ENCODE results near the gene MACROD2. TPM values are rescaled to one million over a fixed set of nuclear protein-coding genes. Genes with fewer than 3 reads are reported as not detected.

MACROD2 gene
- total RNA-seq, 4 donors from 2014 or later: 4.6 to 33.0 (median 8.3) TPM

GRCh38 chr20:15699431-15700146, 1704.3 kb downstream of the MACROD2 start:
- no peak for TF ChIP-seq POLR2A (IDR thresholded peaks at IDR 0.05)
- Histone ChIP-seq H3K27ac (no peak overlapping the region), H3K4me3 (no peak overlapping the region), H3K27me3 (no peaks in the 10 kb centered on the region), H3K9me3 (no peaks in the 10 kb centered on the region), H3K36me3 (no peaks in the 10 kb centered on the region), H3K4me1 (no peaks in the 10 kb centered on the region)
- WGBS, 2 donors (ENCODE audit: low coverage in 1 of 2): 77% methylated on average over 14 of the region's 15 CpGs; no CpG with 5 or more reads in 1 of the 2 donors
- in situ Hi-C loops (cut with MboI; ENCODE audit: low pct_ligation_motif_present in 1 of 4, low pct_unique_long_range_greater_than_20kb in 1 of 4, low sequenced_read_pairs in 3 of 4) (loop anchor here in 3 of 4 donors (25.0 kb wide), 1 partner anchor 1063 kb away; no protein-coding TSS in a partner anchor), intact Hi-C loops (cut with DNase I; ENCODE audit: low total_unique reads) (no loop called here)
- DNase-seq: no peak

DNA sequence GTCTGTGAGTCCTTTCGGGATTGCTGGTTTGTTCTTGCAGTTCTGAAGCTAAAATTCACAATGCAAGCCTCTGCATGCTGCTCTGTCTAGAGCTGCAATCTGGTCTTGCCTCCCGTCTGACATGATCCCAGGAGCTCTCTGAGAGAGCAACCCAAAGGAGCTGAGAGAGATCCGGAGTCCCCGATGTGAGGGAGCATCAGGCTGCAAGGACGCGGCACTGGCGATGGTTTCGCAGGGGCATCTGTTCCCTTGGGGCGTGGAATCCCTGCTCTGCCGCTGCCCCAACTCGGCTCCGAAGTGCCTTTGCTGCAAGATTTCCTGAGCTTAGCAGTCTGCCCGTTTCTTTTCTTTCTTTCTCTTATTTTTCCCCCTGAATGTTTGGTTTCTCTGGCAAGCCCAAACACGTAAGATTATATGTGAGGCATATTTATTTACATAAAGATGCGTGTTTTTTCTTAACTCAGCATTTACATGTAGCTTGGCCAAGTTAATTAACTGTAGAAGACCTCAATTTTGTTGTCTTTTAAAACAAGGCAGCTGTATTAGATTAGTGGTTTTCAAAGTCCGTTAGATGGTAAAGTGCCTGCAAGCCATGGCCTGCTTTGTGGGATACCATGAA, 1704.9 kb downstream of the MACROD2 start:
- in situ Hi-C loops (cut with MboI; ENCODE audit: low pct_ligation_motif_present in 1 of 4, low pct_unique_long_range_greater_than_20kb in 1 of 4, low sequenced_read_pairs in 3 of 4): loop anchor here in 3 of 4 donors (25.0 kb wide), 1 partner anchor 1062 kb away; no protein-coding TSS in a partner anchor
- Histone ChIP-seq H3K9me3 (no peaks in the 10 kb centered on the region), H3K27ac (no peak overlapping the region), H3K27me3 (no peaks in the 10 kb centered on the region), H3K4me1 (no peaks in the 10 kb centered on the region), H3K36me3 (no peaks in the 10 kb centered on the region), H3K4me3 (no peak overlapping the region)
- no peak for TF ChIP-seq POLR2A (IDR thresholded peaks at IDR 0.05)
- TF ChIP-seq, protein P1, sequence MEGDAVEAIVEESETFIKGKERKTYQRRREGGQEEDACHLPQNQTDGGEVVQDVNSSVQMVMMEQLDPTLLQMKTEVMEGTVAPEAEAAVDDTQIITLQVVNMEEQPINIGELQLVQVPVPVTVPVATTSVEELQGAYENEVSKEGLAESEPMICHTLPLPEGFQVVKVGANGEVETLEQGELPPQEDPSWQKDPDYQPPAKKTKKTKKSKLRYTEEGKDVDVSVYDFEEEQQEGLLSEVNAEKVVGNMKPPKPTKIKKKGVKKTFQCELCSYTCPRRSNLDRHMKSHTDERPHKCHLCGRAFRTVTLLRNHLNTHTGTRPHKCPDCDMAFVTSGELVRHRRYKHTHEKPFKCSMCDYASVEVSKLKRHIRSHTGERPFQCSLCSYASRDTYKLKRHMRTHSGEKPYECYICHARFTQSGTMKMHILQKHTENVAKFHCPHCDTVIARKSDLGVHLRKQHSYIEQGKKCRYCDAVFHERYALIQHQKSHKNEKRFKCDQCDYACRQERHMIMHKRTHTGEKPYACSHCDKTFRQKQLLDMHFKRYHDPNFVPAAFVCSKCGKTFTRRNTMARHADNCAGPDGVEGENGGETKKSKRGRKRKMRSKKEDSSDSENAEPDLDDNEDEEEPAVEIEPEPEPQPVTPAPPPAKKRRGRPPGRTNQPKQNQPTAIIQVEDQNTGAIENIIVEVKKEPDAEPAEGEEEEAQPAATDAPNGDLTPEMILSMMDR (IDR thresholded peaks at IDR 0.05): no peak
- WGBS, 2 donors (ENCODE audit: low coverage in 1 of 2): 61 to 84% methylated on average over 4 to 16 of the region's 16 CpGs
- DNase-seq: no peak
- intact Hi-C loops (cut with DNase I; ENCODE audit: low total_unique reads): no loop called here

- in situ Hi-C loops (cut with MboI; ENCODE audit: low pct_ligation_motif_present in 1 of 4, low pct_unique_long_range_greater_than_20kb in 1 of 4, low sequenced_read_pairs in 3 of 4): loop anchor here in 3 of 4 donors (25.0 kb wide), 1 partner anchor 1060 kb away; no protein-coding TSS in a partner anchor
- Histone ChIP-seq H3K36me3 (no peaks in the 10 kb centered on the region), H3K4me3 (no peak overlapping the region), H3K9me3 (no peaks in the 10 kb centered on the region), H3K27me3 (no peaks in the 10 kb centered on the region), H3K4me1 (no peaks in the 10 kb centered on the region), H3K27ac (no peak overlapping the region)
- intact Hi-C loops (cut with DNase I; ENCODE audit: low total_unique reads): no loop called here
- WGBS, 2 donors (ENCODE audit: low coverage in 1 of 2): 56 to 81% methylated on average over 2 of the region's 2 CpGs
- DNase-seq: no peak
- TF ChIP-seq POLR2A (IDR thresholded peaks at IDR 0.05): no peak
- TF ChIP-seq POLR2AphosphoS5 (IDR thresholded peaks at IDR 0.05): no peak
- TF ChIP-seq, protein P1 (IDR thresholded peaks at IDR 0.05): no peak
- TF ChIP-seq EP300 (IDR thresholded peaks at IDR 0.05; ENCODE audit: low read depth): no peak
Measured at GRCh38 chr20:15702161-15702560, 1706.8 kb downstream of the MACROD2 start.

DNA sequence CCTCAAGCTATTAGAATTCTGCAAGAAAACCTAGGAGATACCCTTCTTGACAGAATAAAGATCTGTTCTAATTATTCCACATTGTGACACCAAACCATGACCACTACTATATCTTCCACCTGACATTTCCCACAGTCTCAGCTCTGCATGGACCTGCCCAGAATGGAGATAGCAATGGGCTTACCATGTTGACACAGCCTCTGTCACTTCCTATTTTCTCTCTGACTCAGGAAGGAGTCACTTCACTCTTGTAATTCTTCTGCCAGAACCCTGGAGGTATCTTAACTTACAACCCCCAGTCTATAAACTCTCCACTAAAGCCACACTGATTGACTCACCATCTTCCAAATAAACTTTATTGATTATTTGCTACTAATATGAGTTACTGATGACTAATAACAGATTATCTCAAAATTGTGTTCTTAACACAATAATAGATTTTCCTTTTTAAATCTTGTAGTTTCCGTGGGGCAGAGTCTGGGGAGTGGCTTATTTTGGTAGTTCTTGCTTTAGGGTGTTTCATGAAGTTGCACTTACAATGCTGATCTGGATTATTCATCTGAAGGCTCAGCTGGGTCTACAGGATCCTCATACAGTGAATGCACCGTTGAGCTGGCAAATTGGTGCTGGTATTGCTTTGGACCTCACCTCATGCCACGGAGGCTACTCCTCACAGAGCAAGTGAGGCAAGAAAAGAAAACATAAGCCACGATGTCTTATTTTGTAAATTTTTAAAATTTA, 1708.0 kb downstream of the MACROD2 start:
- no peak overlapping the region for H3K27ac ChIP-seq
- no peaks in the 10 kb centered on the region for H3K36me3 ChIP-seq
- in situ Hi-C loops (cut with MboI; ENCODE audit: low pct_ligation_motif_present in 1 of 4, low pct_unique_long_range_greater_than_20kb in 1 of 4, low sequenced_read_pairs in 3 of 4): loop anchor here in 3 of 4 donors (25.0 kb wide), 1 partner anchor 1059 kb away; no protein-coding TSS in a partner anchor
- no peak overlapping the region for H3K4me3 ChIP-seq
- intact Hi-C loops (cut with DNase I; ENCODE audit: low total_unique reads): no loop called here
- TF ChIP-seq POLR2A (IDR thresholded peaks at IDR 0.05): no peak
- TF ChIP-seq POLR2AphosphoS5 (IDR thresholded peaks at IDR 0.05): no peak
- TF ChIP-seq, protein P1 (IDR thresholded peaks at IDR 0.05): no peak
- TF ChIP-seq EP300 (IDR thresholded peaks at IDR 0.05; ENCODE audit: low read depth): no peak
- no peaks in the 10 kb centered on the region for H3K4me1 ChIP-seq
- no peak for DNase-seq
- H3K27me3 ChIP-seq: no peaks in the 10 kb centered on the region
- no peaks in the 10 kb centered on the region for H3K9me3 ChIP-seq
- WGBS, 2 donors (ENCODE audit: low coverage in 1 of 2): 75% methylated on average over 4 of the region's 4 CpGs
